ENCODE data around the gene LCLAT1.

The LCLAT1 gene

GRCh38 chr2:30625276-30625675 is 178.2 kb downstream of the LCLAT1 start:
- Histone ChIP-seq H3K36me3 (replicated peaks) (no peaks in the 10 kb centered on the region), H3K27ac (no peak overlapping the region), H3K4me3 (ENCODE audit: low read depth, low read length) (no peak overlapping the region), H3K27me3 (replicated peaks) (no peaks in the 10 kb centered on the region)
- TF ChIP-seq, protein P1, sequence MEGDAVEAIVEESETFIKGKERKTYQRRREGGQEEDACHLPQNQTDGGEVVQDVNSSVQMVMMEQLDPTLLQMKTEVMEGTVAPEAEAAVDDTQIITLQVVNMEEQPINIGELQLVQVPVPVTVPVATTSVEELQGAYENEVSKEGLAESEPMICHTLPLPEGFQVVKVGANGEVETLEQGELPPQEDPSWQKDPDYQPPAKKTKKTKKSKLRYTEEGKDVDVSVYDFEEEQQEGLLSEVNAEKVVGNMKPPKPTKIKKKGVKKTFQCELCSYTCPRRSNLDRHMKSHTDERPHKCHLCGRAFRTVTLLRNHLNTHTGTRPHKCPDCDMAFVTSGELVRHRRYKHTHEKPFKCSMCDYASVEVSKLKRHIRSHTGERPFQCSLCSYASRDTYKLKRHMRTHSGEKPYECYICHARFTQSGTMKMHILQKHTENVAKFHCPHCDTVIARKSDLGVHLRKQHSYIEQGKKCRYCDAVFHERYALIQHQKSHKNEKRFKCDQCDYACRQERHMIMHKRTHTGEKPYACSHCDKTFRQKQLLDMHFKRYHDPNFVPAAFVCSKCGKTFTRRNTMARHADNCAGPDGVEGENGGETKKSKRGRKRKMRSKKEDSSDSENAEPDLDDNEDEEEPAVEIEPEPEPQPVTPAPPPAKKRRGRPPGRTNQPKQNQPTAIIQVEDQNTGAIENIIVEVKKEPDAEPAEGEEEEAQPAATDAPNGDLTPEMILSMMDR (IDR thresholded peaks at IDR 0.05; ENCODE audit: low read depth, low read length, missing control alignments): no peak
- no peak for DNase-seq
- in situ Hi-C loops (cut with HindIII; ENCODE audit: low pct_ligation_motif_present, low sequenced_read_pairs): no loop called here

DNA sequence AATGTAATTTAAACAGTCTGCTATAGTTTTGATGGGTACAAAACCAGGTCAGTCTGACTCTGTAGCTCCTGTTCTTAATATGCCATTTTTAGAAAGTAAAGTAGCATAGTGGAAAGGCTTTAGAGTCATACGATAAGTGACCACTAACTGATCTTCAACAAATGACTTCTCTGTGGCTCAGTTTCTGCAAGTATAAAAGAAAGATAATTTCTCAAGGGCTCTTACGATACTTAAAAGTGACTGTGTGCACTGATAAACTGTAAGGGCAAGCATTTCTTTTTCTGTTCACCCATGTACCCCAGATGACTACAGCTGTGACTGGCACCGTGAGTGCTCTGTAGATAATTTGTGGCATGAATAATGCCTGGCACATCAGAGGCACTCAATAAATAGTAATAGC is 178.7 kb downstream of the LCLAT1 start:
- DNase-seq: no peak
- in situ Hi-C loops (cut with HindIII; ENCODE audit: low pct_ligation_motif_present, low sequenced_read_pairs): no loop called here

DNA sequence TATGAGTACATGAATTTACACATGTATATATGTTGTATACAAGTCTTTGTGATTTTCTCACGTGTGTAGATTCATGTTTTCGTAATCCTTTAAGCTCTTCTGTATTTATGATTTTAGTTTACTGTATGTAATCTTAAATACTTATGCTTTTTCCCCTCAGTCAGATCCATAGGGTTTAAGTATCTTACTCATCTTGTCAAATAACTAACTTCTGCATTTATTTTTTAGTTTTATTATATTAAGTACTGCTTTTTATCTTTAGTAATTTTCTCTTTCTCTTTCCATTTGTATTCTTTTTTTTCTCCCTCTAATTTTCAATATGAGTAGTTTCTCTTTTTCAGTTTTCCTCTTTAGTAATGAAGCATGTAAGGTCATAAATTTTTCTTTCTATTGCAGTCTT is 179.4 kb downstream of the LCLAT1 start:
- in situ Hi-C loops (cut with HindIII; ENCODE audit: low pct_ligation_motif_present, low sequenced_read_pairs): no loop called here
- Histone ChIP-seq H3K4me3 (ENCODE audit: low read depth, low read length) (no peak overlapping the region), H3K36me3 (replicated peaks) (no peaks in the 10 kb centered on the region), H3K27me3 (replicated peaks) (no peaks in the 10 kb centered on the region), H3K27ac (no peak overlapping the region)
- DNase-seq: no peak
- TF ChIP-seq, protein P1 (IDR thresholded peaks at IDR 0.05; ENCODE audit: low read depth, low read length, missing control alignments): no peak

More for the DNA sequence above, 178.7 kb downstream of the LCLAT1 start:
- no peak overlapping the region for H3K4me3 ChIP-seq (ENCODE audit: low read depth, low read length)
- TF ChIP-seq, protein P1 (IDR thresholded peaks at IDR 0.05; ENCODE audit: low read depth, low read length, missing control alignments): no peak
- no peaks in the 10 kb centered on the region for H3K36me3 ChIP-seq (replicated peaks)
- H3K27me3 ChIP-seq (replicated peaks): no peaks in the 10 kb centered on the region
- no peak overlapping the region for H3K27ac ChIP-seq

GRCh38 chr2:30627151-30627550 is 180.1 kb downstream of the LCLAT1 start:
- in situ Hi-C loops (cut with HindIII; ENCODE audit: low pct_ligation_motif_present, low sequenced_read_pairs): no loop called here
- no peaks in the 10 kb centered on the region for H3K27me3 ChIP-seq (replicated peaks)
- no peak for DNase-seq
- H3K27ac ChIP-seq: no peak overlapping the region
- H3K36me3 ChIP-seq (replicated peaks): no peaks in the 10 kb centered on the region
- H3K4me3 ChIP-seq (ENCODE audit: low read depth, low read length): no peak overlapping the region
- TF ChIP-seq, protein P1 (IDR thresholded peaks at IDR 0.05; ENCODE audit: low read depth, low read length, missing control alignments): no peak

- Histone ChIP-seq H3K27ac (no peak overlapping the region), H3K4me3 (ENCODE audit: low read depth, low read length) (no peak overlapping the region), H3K36me3 (replicated peaks) (no peaks in the 10 kb centered on the region), H3K27me3 (replicated peaks) (no peaks in the 10 kb centered on the region)
- TF ChIP-seq, protein P1 (IDR thresholded peaks at IDR 0.05; ENCODE audit: low read depth, low read length, missing control alignments): no peak
- in situ Hi-C loops (cut with HindIII; ENCODE audit: low pct_ligation_motif_present, low sequenced_read_pairs): no loop called here
- no peak for DNase-seq
Observed at GRCh38 chr2:30628341-30628740, 181.3 kb downstream of the LCLAT1 start.

- Histone ChIP-seq H3K36me3 (replicated peaks) (no peaks in the 10 kb centered on the region), H3K4me3 (ENCODE audit: low read depth, low read length) (no peak overlapping the region), H3K27me3 (replicated peaks) (no peaks in the 10 kb centered on the region), H3K27ac (peak overlapping the region; percentile 69)
- TF ChIP-seq, protein P1 (IDR thresholded peaks at IDR 0.05; ENCODE audit: low read depth, low read length, missing control alignments): no peak
- DNase-seq: peak; percentile 84
- in situ Hi-C loops (cut with HindIII; ENCODE audit: low pct_ligation_motif_present, low sequenced_read_pairs): no loop called here
Observed at GRCh38 chr2:30629866-30630265, 182.8 kb downstream of the LCLAT1 start.
